GM12864 (cell line): Measurements from ENCODE around the gene NAALADL2.
"Not testable (repeated sequence)": the region's sequence is repeated elsewhere in the genome, so short reads cannot be mapped to it uniquely, and the experiment has no call there.

Experiments
- DNase-seq: peaks from one replicate; pipeline ENCODE4 v3.0.0-alpha.2; 2011; ENCODE audit warnings: low read depth
- H3K4me3 ChIP-seq: 2 replicates; pipeline ENCODE4 v1.5.1; 2011; ENCODE audit warnings: mild to moderate bottlenecking, low read depth, low read length, control low read depth
- TF ChIP-seq, protein P1 (sequence below): IDR thresholded peaks from 2 replicates; pipeline ENCODE4 v1.5.1; 2011; ENCODE audit warnings: low read depth, mild to moderate bottlenecking, moderate library complexity, low read length, control low read depth, inconsistent platforms; ENCODE audit errors: missing control alignments

The NAALADL2 gene

GRCh38 chr3:175073219-175073905 lies 214.2 kb downstream of the NAALADL2 start:
- TF ChIP-seq, protein P1, sequence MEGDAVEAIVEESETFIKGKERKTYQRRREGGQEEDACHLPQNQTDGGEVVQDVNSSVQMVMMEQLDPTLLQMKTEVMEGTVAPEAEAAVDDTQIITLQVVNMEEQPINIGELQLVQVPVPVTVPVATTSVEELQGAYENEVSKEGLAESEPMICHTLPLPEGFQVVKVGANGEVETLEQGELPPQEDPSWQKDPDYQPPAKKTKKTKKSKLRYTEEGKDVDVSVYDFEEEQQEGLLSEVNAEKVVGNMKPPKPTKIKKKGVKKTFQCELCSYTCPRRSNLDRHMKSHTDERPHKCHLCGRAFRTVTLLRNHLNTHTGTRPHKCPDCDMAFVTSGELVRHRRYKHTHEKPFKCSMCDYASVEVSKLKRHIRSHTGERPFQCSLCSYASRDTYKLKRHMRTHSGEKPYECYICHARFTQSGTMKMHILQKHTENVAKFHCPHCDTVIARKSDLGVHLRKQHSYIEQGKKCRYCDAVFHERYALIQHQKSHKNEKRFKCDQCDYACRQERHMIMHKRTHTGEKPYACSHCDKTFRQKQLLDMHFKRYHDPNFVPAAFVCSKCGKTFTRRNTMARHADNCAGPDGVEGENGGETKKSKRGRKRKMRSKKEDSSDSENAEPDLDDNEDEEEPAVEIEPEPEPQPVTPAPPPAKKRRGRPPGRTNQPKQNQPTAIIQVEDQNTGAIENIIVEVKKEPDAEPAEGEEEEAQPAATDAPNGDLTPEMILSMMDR = no peak
- H3K4me3 ChIP-seq = no peak overlapping the region
- no peak for DNase-seq

DNA sequence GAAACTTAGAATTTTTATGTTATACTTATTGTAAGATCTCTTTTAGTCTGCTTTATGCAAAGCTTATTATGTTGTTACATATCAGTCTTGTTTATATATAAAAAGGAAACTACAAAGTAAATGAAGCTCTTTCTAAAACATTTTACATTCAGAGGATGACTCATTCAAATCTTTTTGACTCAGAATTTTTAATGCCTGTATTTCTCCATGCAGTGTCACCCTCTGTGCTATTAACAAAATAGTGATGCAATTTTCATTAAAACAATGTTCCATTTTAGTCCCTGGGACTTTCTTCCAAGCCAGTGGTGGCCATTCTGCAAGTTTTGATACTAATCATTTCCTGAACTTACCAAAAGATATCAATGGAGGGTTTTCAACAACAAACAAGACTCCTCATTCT lies 216.1 kb downstream of the NAALADL2 start:
- no peak for DNase-seq
- TF ChIP-seq, protein P1 = no peak
- H3K4me3 ChIP-seq = no peak overlapping the region

DNA sequence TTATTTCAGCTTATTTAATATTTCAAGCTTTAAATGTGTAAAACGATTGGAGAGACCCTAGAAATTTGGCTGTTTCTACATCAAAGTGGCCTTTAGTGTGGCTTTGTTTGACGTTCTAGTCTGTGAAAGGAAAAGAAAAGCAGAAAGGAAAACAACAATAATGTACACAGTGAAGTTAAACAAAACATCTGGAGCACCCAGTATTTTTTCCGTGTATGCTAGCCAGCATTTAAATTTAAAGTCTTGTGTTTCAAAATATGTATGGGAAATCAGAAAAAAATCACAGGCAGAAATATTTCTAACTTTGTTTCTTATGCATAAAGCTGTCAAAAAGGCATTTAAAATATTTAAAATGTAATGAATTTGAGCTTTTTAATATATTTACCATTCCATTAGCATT lies 218.1 kb downstream of the NAALADL2 start:
- DNase-seq = no peak
- no peak overlapping the region for H3K4me3 ChIP-seq
- TF ChIP-seq, protein P1 = no peak

GRCh38 chr3:175082631-175083030 lies 223.5 kb downstream of the NAALADL2 start:
- TF ChIP-seq, protein P1 = no peak
- no peak for DNase-seq
- no peak overlapping the region for H3K4me3 ChIP-seq

- not testable (repeated sequence) for H3K4me3 ChIP-seq, DNase-seq
These were observed 228.0 kb downstream of the NAALADL2 start for GRCh38 chr3:175087128-175087527.

DNA sequence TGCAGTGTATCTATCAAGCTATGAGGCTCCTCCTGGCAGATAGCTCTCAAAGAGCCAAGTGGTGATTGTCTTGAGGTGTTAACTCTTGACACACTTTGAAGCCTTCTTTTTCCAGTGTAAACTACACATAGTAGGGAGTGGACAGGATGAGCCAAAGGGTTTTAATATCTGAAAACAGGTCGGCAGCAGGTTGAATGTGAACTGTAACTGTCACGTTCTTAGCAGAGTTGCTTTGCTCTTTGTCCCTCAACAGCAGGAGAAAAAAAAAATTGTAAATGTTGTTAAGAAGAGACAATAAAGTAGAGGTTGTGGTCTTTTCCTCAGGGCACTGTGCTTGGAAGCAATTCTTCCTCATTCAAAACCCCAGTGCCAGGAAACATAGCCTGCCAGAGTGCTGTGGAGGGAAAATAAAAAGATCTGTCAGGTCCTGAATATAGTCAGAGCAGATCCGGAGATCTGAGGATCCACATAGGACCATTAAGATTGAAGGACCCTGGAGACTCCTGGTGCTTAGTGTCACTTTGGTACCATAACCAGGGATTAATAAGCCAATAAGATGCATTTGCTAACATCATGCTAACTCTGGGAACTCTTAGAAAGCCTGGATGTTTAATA lies 229.7 kb downstream of the NAALADL2 start:
- DNase-seq = no peak
- TF ChIP-seq, protein P1 = no peak
- H3K4me3 ChIP-seq = no peak overlapping the region

- TF ChIP-seq, protein P1 = no peak
- H3K4me3 ChIP-seq = no peak overlapping the region
- no peak for DNase-seq
These were observed 232.4 kb downstream of the NAALADL2 start for GRCh38 chr3:175091426-175092114.
